Activated T-cell treated with anti-CD3 and anti-CD28 coated beads for 48 hours (primary cell): Measurements from ENCODE around the gene APOBEC3A.

Experiments used
- DNase-seq: peaks from one replicate; pipeline ENCODE4 v3.0.0-alpha.2; 2020; ENCODE audit warnings: low read depth

The APOBEC3A gene

DNA sequence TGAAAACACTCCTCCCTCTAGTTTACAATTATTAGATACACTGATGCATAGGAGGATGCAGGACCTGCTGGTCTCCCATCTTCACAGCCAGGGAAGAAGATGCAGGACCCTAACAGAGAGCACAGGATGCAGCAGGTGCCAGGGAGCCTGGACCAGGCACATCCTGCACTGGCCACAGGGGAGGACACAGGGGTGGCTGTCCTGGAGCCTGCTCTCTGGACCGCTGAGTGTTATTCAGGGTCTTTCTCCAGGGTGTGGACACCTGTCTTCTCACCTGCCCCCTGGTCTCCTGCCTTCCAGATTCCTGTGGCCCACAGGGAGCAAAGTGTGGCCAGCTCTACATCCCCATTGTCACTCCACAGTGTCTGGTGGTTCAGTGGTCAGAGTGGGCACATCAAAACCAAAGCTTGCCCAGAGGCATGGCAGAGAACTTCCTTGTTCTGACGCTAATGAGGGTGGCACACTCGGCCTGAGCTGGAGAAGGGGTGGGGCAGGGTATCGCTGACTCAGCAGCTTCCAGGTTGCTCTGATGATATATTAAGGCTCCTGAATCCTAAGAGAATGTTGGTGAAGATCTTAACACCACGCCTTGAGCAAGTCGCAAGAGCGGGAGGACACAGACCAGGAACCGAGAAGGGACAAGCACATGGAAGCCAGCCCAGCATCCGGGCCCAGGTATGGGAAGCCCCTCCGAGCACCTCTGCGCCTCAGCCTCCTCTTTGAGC is at the start of gene APOBEC3A:
Gene APOBEC3A (plus strand): TSS at position 564 of the 725 bp plus-strand sequence. CDS start 83 bp downstream, at position 647.
- DNase-seq = no peak

DNA sequence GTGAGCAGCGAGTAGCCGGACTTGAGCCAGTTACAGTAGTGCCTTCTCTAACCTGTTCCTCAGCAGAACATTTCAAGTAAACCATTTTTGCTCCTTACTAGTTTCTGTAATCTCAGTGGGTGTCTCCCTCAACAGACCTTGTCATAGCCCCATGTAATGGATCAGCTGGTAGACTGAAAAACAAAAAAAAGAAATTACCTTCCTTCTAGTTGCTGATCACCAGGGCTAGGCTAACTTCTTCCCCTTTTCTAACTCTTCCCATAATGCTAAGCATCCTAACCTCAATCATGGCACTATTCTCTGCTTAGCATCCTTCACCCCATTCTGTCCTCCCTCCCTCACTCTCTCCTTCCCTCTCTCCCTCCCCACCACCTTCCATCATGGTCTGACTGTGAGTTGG is 49.6 kb upstream of the APOBEC3A start:
- DNase-seq = no peak

DNA sequence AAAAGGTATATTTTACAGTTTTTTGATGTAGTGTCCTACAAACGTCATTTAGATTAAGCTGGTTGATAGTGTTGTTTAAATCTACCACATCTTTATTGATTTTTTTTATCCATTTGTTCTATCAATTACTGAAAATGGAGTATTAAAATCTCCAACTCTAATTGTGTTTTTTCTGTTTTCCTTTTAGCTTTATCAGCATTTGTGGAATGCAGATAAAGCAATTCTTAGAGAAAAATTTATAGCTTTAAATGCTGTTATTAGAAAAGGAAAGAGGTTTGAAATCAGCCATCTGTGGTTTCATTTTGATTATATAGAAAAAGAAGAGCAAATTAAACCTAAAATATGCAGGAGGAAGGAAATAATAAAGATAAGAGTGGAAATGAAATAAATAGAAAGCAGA is 46.0 kb upstream of the APOBEC3A start:
- DNase-seq = no peak

DNA sequence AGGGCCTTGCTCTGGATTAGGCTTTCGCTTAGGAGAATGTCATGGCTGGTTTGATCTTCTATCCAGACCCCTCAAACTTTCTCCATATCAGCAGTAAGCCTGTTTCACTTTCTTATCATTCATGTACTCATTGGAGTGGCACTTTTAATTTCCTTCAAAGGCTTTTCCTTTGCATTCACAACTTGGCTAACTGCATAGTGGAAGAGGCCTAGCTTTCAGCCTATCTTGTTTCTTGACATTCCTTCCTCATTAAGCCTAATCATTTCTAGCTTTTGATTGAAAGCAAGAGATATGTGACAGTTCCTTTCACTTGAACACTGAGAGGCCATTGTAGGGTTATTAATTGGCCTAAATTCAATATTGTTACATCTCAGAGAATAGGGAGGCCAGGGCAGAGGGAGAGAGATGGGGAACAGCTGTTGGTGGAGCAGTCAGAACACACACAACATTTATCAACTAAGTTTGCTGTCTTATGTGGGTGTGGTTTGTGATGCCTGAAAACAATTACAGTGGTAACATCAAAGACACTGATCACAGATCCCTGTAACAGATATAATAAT is 37.7 kb upstream of the APOBEC3A start:
- no peak for DNase-seq

DNA sequence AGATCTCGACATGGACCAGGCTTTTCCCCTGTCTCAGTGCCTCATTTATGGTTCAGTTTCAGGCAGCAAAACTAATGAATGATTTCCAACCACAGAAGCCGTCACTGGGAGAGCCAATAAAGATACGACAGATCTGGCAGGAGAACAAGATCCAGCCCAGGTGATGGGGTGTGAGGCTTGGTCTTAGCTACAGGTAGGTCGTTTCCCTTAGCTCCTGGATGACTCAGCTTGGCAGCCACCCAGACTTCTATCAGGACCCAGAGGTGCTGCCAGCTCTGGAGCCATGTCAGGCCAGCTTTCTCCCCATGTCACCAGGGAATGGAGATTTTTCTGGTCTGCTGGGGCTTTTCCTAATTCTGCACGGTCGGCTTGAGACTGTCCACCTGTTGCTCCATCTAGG is 36.3 kb upstream of the APOBEC3A start:
- no peak for DNase-seq

DNA sequence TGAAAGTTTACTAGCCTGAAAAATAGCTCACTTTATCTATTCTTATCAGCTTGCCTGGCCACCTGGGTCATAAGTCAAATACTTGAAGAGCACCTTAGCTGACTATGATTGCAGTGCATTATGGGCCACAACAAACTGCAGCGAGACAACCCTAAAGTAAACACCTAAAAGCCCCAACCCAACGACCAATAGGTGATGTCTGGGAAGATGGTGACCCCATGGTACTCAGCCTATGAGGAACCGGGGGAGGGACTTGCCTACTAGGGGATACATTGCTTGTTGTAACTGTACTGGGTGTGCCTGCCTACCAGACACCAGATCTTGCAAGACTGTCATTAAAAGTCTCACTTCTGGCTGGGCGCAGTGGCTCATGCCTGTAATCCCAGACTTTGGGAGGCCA is 35.6 kb upstream of the APOBEC3A start:
- no peak for DNase-seq

DNA sequence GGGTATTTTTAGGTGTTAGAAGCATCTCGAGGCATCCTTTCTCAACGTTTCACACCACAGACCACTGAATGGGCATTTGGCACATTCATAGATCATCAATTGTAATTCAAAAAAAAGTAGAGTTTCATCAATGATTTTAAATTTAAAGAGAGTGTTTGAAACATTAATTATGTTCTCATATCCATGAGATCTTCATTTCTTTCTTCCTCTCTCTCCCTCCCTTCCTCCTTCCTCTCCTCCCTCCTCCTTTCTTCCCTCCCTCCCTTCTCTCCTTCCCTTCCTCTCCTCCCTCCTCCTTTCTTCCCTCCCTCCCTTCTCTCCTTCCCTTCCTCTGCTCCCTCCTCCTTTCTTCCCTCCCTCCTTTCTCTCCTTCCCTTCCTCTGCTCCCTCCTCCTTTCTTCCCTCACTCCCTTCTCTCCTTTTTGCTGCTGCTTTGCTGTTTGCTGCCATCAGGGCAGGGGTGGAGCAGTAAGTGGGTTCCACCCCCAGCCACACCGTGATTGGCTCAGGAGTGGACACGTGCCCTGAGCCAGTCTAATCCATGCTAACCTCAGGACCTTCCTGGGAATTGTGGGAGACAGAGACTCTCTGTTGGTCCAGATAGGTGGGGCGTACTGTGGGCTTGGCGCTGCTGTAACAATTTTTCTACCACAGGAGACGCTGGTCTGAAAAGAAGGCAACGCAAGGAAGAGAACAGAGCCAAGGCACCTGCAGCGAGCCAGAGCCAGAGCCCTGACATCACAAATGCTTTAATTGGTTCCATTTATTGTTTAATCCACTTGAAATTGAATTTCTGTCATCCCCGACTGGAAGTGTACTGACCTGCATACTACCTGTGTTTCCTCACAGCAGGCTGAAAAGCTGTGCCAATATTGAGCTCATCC is 33.7 kb upstream of the APOBEC3A start:
- DNase-seq = no peak

DNA sequence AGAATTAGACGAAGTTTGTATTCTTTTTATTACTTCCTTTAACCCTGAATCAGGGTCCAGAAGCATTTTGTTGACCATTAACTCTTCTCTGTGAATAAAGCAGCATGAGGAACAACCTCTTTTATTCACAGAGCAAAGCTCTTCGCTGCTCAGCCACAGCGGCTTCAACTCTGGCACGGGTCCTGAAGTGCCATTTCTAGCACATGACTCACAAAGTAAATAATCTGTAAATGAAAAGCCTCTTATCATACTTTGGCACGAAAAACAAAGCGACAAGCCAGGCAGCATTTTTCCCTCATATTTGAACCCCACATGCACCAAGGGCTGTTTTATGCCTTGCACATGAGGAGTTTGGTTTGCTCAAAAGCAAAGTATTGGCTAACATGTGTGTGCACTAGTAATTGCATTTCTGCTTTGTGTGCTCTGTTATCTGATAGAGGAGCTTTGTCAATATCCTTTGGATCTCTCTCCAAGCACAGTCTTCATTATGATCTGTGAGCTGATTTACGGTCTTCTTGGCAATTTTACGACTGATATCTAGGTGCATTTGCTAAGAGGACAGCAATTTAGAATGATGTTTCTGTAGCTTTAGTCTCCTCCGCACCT is 33.0 kb upstream of the APOBEC3A start:
- no peak for DNase-seq

DNA sequence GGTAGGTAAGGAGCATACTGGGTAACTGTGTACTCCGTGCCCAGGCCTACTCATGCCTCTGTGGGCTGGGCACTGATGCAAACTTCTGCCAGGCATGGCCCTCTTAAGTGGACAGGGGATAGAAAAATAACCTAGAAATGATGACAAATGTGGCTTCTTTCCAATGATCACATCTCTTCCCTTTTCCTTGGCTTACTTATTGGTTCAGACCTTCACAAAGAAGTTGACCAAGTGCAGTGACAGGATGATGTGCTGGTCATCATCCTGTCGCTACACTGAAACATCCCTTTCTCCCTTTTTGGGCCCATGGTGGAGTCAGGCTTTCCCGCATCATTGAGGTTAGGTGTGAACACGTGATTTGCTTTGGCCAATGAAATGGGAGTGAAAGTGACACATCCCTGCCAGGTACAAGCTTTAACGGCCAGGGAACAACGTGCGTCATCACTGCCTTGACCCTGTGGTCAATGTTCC is 31.8 kb upstream of the APOBEC3A start:
- no peak for DNase-seq

DNA sequence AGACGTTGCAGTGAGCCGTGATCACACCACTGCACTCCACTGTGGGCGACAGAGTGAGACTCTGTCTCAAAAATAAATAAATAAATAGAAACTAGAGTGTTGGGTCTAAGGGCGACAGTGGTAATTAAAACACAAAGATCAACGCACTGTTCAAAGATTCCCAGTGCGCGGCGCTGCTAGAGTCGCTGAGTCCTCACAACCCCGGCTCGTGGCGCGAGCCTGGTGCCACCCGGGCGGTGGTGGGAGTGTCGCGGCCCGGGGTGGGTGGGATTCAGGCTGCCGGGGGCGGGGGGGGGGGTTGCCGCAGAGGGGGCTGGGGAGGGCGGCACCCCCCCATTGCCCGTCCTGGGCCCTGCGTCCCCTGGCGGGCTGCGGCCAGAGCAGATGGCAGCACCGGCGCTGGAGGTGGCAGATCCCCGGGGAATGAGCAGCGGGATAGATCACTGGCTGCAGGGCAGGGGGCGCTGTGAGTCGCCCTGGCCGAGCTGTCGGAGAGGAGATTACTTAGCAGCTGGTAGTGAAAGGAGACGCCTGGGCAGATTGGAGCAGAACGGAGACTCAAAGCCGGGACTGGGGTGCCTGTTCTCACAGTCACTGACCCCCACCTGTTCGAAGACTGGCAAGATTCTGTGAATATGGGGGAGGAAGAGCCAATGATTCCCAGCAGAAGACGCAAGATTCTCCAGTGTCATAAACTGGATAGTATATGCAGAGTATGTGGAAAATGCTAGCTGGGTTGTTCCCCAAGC is 30.2 kb upstream of the APOBEC3A start:
- DNase-seq = peak; percentile 52

DNA sequence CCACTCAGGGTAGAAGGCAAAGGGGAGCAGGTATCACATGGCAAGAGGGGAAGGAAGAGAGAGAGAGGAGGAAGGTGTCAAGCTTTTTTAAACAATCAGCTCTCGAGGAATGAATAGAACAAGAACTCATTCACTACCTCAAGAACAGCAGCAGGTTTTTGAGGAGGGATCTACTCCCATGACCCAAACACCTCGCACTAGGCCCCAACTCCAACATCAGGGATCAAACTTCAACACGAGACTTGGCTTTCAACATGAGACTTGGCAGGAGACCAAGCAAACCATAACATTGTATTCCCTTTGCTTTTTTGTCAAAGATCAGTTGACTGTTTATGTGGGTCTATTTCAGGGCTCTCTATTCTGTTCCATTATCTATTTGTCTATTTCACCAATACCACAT is 26.9 kb upstream of the APOBEC3A start:
- DNase-seq = no peak

DNA sequence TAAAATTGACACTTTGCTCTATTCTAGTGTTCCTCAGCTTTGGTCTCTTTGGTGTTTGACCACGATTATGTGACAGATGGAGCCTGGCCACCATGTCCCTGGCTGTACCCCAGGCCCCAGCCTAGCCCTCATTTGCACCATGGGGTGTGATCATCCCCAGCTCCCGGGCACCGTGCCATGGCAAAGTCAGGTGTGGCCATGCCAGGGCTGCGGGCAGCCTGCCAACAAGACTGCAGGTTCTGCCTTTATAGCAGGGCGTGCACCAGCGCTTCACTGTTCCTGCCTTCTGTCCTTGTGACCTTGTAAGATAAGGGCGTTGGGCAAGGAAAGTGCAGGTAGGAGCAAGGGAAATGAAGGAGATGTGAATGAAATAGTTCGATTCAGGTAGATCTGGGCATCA is 22.4 kb upstream of the APOBEC3A start:
- no peak for DNase-seq

DNA sequence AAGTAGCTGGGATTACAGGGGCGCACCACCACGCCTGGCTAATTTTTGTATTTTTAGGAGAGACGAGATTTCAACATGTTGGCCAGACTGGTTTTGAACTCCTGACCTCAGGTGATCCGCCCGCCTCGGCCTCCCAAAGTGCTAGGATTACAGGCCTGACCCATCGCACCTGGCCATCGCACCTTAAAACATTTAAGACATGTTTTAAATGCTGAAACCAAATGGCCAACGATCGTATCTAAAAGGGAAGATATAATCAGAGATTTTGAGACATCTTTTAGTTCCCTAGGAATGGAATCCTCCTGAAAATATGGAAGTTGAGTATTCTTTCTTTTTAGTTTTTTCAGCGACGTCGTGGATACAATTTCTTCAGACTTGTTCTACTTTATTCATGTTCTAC is 21.8 kb upstream of the APOBEC3A start:
- DNase-seq = no peak

DNA sequence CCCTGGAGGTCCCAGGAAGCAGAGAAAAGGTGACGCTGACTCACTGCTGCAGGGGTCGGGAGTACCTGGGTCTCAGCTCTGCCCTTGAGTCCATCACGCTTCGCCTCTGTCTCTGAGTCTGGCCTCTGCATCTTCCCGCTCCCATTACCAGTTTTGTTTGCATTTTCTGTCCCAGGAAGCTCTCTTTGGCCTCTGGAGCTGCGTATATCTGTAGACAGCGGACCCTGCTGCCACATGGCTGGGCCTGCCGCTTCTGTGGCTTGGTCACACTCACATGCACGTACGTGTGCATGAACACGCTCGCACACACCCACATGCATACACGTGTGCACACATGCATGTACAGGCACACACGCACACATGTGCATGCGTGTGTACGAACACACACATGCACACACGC is 20.8 kb upstream of the APOBEC3A start:
- no peak for DNase-seq

DNA sequence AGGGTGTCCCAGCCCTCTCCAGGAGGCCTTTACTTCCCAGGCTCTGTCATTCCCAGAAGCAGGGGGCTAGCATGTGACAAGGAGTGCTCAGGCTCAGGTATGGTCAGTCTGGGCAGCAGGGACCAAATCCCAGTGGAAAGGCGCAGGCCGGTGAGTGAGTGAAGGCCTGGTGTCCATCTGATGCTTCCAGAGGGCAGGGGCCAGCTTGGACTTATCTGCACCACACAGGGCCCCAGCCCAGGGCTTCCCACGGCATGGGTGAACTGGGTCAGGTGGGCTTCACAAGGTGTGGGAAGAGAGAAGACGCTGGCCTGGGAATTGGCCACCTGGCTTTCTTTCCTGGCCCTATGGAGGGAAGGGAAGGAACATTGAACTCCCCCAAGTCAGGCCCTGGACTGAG is 20.4 kb upstream of the APOBEC3A start:
- no peak for DNase-seq

DNA sequence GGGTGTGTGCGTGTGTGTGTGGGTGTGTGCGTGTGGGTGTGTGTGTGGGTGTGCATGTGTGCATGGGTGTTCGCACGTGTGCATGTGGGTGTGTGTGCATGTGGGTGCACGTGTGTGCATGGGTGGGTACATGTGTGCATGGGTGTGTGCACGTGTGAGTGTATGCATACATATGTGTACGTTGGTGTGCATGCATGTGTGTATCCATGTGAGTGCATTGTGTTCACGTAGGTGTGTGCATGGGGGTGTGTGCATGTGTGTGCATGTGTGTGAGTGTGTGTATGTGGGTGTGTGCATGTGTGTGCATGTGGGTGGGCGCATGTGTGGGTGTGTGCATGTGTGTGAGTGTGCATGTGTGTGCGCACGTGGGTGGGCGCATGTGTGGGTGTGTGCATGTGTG is 19.9 kb upstream of the APOBEC3A start:
- no peak for DNase-seq

DNA sequence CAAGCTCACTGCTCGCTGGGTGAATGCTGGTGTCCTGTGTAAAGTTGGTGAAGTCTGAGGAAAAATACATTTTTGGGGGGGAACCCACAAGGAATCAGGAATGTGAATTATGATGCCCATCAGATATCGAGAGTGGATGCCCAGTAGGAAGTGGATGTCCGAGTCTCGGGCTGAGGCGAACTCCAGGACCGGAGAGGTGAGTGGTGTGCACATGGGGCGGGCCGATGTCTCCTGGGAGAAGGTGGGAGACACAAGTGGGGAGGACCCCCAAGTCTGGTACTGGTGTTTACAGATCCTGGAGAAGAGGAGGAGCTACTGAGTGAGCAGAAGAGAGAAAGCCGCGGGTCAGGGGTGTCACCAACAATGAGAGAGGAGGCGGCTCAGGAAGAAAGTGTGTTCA is 19.2 kb upstream of the APOBEC3A start:
- no peak for DNase-seq

DNA sequence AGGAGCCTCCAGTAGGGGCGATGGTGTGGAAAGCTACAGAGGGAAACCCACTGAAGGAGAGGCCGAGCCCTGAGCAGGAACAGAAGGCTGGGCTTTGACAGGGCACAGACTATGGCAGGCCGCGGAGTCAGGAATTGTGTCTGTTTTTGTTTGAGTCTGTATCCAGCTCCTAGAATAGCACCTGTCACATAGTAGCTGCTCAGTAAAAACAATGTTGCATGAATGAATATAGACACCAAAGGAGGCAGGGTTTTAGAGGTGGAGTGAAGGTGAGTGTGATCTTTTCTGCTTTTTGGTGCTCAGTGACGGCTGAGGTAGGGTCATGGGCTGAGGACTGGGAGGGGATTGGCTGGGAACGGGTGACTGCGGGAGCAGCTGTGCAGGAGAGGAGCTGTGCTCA is 18.5 kb upstream of the APOBEC3A start:
- DNase-seq = no peak

DNA sequence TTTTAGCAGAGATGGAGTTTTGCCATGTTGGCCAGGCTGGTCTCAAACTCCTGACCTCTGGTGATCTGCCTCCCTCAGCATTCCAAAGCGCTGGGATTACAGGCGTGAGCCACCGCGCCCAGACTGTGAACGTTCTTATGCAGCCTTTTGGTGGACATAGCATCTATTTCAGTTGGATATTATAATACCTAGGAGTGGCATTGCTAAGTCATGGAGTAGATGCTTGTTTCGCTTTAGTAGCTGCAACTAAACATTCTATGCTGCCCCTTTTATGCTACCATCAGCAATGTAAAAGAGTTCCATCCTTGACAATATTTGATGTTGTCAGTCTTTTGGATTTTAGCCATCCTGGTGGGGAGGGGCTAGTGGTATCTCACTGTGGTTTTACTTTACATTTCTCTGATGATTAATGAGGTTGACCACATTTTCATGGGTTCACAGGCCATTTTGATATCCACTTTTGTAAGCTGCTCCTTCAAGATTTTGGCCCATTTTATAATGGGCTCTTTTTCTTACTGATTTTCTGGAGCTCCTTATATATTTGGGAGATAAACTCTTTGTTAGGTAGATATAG is 16.5 kb upstream of the APOBEC3A start:
- no peak for DNase-seq

DNA sequence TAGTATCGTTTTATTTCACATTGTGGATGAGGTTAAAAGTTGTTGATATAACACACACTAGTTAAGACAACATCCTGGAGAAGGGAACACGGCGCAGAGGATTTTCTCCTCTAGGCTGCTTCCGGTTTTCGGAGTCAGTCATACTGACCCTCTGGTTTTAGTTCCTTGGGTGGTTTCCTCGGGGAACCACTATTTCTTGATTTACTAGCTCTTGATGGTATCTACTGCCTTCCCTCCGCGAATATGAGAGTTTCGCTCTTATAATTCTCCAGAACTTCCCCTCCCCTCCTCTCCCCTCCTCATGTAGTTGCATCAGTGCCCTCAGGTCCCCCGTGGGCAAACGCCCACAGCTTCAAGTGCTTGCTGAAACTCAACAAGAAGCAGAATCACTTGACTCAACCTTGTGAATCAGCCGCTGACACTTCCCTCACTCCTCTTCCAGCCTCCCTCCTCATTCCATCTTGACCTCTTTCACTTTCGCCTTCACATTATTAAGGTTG is 15.9 kb upstream of the APOBEC3A start:
- peak; percentile 71 for DNase-seq

DNA sequence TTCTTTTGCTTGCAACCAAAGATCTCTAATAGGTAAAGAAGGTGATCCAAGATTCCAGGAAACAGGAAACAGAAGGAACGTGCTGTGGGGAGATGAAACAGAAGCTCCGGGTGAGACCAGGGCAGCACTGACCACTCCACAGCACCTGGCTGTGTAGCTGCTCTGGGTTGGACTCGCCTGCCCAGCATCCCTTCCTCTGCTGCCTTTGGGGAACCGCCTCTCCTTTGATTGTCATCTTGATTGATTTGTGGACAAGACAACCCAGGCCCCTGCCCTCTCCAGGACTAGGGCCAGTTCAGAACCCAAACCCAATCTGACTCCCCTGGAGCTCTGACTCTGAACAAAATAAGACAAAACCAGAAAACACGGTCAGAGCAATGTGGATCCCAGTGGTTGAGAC is 14.7 kb upstream of the APOBEC3A start:
- DNase-seq = no peak
